KG1 (cell line): Measurements from ENCODE around the gene MRGPRX3.
"Not testable (repeated sequence)": the region's sequence is repeated elsewhere in the genome, so short reads cannot be mapped to it uniquely, and the experiment has no call there.

ENCODE experiments used
- DNase-seq: peaks from one replicate; lab custom pipeline; 2025; lab: John Stamatoyannopoulos, UW

Gene MRGPRX3

DNA sequence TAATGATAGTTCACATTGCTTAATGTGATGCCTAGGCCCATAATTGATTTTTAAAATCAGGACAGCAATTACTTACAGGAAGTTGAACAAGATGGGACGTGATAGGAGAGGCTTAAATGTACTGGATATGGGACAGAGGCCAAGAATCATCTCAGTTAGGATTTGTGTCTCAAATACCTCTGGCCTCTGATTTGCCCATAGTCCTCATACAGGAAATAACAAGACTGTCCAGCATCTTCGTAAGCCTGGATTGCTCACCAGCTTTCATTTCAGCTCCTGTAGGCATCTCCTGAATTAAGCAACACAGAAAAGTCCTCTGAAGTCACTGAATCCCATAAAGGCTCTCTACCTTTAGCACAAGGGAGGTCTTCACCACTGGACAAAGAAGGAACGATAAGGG is at the start of gene MRGPRX3:
Gene MRGPRX3, plus strand, starts transcription at position 231 of the 400 bp plus-strand sequence. CDS start 4,632 bp downstream, outside the sequence.
- DNase-seq: no peak

DNA sequence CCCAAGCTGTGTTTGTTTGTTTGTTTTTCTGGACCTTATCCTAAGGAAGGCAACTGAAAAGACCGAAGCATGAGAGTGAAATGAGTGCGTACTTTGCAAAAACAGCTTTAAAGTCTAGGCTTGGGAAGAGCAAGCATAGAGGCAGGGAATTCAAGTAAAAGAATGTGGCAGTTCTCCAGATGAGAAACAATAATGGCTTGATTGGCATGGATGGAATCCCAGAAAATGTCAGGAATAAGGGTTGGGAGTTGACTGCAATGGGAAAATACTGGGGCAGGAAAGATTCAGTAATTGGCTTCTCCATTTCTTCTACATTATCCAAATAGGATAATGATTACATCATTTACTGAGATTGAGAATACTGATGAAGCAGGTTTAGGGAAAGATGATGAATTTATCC is 44.0 kb upstream of the MRGPRX3 start:
- DNase-seq: no peak

DNA sequence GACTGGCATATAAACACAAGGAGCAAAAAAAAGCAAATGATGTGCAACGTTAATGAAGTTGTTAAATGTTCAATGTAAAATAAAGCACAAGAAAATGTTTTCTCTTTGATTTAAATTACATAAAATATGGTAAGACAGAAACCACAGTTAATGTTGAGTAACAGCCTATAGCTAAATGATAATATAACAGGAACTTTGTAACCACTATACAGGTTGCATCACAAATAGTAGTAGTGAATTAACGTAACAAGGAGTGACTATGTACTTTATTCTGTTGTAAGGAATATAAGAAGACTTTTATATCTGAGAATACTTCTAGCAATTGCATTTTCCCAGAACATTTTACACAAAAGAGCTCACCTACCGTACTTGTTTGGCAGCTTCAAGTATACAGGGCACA is 43.4 kb upstream of the MRGPRX3 start:
- no peak for DNase-seq

DNA sequence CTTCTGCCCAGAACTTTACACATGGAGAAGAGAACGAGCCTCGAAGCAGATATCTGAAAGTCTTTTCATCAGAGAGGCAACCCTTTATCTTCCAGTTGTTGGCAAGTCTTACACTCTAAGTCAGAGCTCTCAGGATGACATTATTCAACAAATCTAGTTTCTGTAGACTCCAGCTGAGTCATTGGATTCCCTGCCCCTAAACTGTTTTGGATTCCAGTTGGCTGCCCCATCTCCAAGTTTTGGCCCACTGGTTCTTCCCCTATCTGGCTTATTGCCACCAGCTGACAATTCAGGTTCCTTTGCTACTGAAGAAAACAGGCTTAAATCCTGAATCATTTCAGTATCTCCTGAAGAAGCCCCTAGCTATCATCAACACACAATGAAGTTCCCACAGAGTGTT is 40.6 kb upstream of the MRGPRX3 start:
- no peak for DNase-seq

DNA sequence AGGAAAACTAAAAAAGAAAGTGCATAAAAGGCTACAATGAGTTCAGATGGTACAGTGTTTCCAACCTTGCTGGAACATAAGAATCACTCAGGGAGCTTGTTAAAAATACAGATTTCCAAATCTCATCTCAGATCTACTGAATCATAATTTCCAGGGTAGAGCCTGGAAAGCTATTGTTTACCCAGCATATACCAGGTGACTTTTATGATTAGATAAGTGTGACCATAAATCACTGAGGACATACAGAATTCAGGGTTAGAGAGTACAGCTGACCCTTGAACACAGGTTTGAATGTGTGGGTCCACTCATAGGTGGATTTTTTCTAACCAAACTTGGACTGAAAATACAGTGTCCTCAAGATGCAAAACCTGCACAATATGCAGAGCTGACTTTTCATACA is 38.4 kb upstream of the MRGPRX3 start:
- no peak for DNase-seq

DNA sequence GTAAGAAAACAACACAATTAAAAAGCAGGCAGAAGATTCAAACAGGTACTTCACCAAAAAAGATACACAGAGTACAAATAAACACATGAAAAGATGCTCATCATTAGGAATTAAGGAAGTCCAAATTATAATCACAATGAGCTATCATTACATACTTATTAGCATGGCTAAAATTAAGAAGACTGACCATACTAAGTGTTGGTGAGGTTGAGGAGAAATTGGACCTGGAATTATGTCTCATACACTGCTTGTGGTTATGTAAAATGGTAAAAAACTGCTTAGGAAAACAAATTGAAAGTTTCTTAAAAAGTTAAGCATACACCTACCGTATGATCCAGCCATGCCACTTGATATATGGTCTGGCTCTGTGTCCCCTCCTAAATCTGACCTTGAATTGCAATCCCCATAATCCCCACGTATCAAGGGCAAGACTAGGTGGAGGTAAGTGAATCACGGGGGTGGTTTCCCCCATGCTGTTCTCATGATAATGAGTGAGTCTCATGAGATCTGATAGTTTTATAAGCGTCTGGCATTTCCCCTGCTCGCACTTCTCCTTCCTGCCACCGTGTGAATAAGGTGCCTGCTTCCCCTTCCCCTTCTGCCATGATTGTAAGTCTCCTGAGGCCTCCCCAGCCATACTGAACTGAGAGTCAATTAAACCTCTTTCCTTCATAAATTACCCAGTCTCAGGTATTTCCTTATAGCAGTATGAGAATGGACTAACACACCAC is 31.3 kb upstream of the MRGPRX3 start:
- DNase-seq: no peak

DNA sequence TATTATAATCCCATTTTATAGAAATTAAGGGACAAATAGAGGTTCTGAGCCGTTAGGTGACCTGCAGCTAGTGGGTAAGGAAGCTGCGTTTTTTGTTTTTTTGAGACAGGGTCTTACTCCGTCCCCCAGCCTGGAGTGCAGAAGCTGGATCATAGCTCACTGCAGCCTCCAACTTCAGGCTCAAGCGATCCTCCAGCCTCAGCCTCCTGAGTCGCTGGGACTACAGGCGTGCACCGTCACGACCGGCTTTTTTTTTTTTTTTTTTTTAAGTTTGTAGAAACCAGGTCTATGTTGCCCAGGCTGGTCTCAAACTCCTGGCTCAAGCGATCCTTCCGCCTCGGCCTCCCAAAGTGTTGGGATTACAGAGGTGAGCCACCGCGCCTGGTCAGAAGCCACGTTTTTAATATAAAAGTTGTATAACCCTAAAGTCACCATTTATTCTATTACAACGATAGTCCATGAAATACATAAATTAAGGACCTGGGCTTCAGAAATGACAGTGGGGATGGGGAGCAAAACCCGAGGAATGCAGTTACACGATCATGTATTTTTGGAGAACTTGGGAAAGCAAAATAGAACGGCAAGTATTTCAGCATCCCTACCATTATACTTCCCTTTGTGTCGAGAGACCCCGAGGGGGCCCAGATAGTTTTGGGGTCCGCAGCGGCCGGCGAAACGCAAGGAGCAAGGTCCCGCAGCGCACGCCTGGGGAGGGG is 27.1 kb upstream of the MRGPRX3 start:
- DNase-seq: no peak

DNA sequence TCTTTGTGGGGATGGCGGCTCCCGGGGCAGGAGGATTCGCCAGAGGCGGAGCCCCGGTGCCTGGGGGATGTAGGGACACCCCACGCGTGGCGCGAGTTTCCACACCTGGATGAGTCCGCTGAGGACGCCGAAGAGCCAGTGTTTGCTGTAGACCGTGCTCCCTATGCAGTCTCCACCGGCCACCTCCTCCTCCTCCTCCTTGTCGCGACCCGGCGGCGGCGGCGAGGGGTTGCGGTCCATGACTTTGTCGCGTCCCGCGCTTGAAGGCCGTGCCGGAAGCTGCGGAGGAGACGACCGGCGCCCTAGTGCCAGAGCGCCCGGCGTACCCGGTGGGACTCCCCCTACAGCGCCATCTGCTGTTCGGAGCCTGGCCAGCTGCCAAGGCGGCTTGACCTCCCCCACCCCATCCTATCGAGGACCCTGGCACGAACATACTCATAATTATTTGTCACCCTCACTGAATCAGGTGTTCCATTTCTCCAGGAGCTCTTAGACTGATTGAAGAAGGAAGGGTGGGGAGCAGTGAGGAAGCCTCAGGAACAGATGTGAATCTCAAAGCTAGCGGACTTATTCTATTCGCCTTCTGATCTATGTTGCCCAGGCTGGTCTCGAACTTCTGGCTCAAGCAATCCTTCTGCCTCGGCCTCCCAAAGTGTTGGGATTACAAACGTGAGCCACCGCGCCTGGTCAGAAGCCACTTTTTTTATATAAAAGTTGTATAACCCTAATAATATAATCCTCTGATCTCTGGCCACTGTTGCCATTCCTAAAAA is 26.4 kb upstream of the MRGPRX3 start, which contains the start of gene SAAL1:
Gene SAAL1, minus strand, starts transcription at position 281 of the 773 bp plus-strand sequence. Its CDS starts 41 bp downstream, at position 240.
- DNase-seq: peak; percentile 87

DNA sequence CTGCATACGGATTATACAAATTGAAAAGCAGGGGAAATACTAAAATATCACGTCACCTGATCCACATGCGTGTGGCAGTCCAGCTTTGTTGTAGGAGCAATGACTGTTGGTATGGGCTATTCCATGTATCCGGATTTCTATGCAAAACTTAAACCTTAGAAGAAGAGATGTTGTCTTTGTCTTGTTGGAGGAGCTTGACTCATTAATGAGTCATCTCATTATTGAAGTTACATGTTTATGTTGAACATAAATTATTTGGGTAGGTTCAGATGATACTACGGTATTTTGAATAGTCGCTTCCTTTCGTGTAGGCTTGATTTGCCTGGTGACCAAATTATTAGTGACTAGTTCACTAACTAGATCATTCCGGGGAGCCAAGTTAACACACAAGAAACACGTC is 25.7 kb upstream of the MRGPRX3 start:
- DNase-seq: no peak

DNA sequence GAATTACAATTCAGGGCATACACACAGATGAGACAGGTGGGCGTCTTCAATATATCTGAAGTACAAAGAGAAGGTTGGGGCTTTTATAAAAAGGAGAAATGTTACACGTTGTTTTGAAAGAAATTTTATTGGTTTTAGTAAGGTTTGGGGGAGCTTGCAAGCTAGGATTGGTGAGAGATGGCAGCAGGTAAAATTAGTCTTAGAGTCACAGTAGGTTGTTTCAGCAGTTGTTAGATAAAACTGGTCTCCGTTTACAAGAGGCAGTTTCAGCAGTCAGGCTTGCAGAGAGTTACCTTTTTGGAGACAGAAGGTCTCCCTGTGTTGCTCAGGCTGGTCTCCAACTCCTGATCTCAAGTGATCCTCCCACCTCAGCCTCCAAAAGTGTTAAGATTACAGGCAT is 24.1 kb upstream of the MRGPRX3 start:
- DNase-seq: no peak

DNA sequence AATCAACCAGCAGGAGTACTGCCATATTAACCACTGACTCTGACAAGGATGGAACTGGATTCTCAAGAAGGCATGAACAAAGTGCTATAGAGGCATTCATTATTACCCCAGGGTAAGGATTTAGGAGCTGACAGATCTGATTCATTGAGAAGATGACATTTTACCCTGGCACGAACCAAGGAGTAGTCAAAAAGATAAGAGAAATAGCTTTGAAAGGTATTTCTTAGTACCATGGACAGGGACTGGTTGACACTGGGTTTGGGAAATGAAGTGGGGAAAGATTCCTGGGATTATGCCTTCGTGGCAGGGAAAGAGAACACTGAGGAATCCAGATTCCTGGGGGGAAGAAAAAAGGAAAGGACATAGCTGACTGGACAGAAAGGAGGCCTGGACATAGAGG is 21.4 kb upstream of the MRGPRX3 start:
- DNase-seq: no peak

DNA sequence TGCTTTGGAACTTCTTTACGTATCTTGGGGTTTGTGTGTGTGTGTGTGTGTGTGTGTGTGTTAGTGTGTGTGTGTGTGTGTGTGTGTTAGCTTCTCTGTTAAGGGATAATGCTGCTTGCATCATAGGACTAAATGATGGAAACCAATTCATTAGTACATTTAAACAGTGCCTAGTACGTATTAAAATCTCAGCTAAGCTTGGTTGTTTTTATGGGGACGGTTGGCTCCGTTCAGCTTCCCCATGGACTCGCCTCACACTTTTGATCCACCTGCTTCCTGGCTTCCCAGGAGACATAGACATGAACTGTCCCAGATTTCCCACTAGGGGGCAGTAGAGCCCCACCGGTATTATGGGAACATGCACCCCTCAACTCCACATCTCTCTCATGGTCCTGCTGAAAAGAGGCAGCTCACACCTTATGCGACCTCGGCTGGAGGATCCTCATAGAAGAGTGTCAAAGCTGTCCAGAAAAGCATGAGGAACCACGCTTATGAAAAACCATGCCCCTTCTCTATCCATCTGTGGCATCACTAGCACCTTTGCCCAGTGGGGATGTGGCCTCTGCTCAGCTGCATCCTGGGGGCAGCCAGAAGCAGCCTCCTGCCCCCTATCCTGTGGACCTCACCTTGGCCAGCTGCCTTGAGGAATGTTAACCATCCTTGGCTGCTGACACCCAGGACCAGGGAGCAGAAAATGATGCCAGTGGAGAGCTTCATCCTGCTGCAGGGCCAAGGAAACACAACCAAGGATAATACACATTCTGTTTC is 16.8 kb upstream of the MRGPRX3 start:
- peak; percentile 16 for DNase-seq

DNA sequence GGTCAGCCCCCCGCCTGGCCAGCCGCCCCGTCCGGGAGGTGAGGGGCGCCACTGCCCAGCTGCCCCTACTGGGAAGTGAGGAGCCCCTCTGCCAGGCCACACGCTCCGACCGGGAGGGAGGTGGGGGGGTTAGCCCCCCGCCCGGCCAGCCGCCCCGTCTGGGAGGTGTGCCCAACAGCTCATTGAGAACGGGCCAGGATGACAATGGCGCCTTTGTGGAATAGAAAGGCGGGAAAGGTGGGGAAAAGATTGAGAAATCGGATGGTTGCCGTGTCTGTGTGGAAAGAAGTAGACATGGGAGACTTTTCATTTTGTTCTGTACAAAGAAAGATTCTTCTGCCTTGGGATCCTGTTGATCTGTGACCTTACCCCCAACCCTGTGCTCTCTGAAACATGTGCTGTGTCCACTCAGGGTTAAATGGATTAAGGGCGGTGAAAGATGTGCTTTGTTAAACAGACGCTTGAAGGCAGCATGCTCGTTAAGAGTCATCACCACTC is 11.0 kb upstream of the MRGPRX3 start:
- not testable (repeated sequence) for DNase-seq

DNA sequence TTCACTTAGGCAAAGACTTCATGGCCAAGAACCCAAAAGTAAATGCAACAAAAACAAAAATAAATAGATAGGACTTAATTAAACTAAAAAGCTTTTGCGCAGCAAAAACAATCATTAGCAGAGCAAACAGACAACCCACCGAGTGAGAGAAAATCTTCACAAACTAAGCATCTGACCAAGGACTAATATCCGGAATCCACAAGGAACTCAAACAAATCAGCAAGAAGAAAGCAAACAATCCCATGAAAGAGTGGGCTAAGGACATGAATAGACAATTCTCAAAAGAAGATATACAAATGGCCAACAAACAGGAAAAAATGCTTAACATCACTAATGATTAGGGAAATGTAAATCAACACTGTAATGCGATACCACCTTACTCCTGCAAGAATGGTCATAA is 1.3 kb upstream of the MRGPRX3 start:
- DNase-seq: not testable (repeated sequence)

DNA sequence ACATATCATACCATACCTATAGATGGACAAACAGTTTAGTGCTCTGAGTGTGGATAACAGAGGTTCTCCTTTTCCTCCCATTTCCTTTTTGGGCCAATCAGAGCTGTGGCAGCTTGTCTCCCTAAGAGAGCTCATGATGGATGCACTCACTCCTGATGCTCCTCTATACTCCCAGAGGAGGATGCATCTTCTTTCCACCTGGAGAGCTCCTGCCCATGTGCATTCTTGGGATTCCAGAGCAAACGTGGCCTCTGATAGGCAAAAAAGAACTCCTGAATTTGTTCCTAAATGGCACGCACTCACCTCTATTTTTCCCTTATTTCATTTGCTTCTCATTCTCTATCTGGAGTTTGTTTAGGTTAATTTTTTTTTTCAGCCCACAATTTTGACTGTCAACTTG is 2.9 kb downstream of the MRGPRX3 start:
- DNase-seq: no peak

DNA sequence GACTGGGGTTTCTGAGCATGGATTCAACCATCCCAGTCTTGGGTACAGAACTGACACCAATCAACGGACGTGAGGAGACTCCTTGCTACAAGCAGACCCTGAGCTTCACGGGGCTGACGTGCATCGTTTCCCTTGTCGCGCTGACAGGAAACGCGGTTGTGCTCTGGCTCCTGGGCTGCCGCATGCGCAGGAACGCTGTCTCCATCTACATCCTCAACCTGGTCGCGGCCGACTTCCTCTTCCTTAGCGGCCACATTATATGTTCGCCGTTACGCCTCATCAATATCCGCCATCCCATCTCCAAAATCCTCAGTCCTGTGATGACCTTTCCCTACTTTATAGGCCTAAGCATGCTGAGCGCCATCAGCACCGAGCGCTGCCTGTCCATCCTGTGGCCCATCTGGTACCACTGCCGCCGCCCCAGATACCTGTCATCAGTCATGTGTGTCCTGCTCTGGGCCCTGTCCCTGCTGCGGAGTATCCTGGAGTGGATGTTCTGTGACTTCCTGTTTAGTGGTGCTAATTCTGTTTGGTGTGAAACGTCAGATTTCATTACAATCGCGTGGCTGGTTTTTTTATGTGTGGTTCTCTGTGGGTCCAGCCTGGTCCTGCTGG is 4.9 kb downstream of the MRGPRX3 start:
- DNase-seq: no peak

DNA sequence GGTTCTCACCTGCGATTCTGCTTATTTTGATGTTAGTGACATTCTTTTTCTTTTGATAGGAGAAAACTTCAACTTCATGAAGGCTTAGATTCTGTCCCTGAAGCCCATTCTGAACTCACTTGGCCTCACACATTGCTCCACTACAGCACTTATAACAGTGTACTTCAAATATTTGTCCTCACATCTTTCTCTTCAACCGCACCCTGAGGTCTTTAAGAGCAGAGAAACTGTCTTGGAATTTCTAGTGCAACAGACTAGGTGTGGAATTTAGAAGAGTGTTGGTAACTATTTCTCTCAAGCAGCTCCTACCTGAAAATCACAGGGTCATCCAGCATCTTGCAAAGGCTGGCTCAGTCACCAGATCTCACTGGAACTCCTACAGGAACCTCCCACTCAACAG is 7.8 kb downstream of the MRGPRX3 start:
- no peak for DNase-seq

DNA sequence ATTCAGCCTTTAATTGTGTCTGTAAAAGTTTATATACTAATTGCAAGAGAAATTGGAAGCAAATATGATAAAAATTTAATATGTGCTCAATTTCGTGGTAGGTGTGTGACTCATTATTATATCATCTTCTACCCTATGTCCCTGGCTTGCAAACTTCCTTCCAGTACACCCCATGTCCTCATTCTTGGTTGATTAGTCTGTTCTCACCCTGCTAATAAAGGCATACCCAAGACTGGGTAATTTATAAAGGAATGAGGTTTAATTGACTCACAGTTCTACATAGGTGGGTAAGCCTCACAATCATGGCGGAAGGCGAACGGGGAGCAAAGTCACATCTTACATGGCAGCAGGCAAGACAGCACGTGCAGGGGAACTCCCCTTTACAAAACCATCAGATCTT is 11.9 kb downstream of the MRGPRX3 start:
- DNase-seq: no peak

DNA sequence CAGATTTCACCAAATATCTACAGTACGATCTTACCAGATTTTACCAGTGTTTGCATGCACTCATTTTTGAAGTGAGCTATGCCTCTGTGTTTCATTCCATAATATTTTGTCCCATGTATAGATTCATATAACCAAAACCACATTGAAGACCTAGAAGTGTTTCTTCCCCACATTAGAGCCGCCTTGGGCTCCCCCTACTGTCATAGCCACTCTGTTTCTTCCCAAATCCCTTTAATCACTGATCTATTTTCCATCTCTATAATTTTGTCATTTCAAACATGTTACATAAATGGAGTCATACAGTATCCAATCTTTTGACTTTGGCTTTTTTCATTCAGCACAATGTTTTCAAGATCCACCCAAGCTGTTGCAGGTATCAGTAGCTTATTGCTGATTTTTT is 12.7 kb downstream of the MRGPRX3 start:
- no peak for DNase-seq

DNA sequence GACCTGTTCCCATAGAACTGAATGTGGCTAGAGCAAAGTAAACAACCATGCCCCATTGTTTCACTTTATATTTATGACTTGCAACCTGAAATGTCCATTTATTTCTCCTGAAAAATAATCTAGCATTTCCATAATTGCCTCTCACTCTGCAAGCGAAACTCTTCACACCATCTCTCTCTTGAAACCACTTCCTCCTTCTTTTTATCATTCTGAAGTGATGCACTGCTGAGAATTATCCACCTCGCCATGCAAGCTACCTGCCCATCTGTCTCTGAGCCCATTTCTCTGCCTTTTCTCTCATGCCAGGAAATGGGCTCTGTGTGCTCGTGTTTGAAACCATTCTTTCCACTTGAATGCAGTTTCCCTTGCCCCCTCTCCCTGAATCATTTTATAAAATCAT is 13.5 kb downstream of the MRGPRX3 start:
- DNase-seq: no peak

DNA sequence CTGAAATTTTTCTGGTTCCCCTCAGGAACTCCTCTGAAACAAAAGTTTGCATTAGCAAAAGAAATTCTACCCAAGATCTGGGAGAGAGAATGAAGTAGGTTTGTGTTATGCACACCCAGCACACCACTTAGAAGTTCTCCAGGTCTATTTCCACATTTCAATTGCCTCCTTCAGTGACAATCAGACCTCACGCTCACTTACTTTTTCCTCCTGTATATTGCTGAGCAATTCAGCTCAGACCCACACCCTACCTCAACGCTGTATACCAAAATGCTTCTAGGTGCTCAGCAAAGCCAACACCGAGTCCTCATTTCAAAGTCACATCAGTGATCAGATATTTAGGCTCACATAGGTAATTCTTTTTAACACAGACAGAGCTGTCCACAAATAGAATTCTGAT is 19.2 kb downstream of the MRGPRX3 start:
- DNase-seq: no peak
